MM.1S (cell line): ENCODE measurements around the gene XYLT2.

Experiments
- CTCF ChIP-seq: fragments of 300-600 bp; sonication (generic); IDR thresholded peaks from 2 replicates; pipeline ENCODE4 v1.5.1; 2016; ENCODE audit warnings: antibody characterized with exemption, low read length, mixed read lengths
- EZH2 ChIP-seq: fragments of 300-600 bp; sonication (generic); optimal IDR thresholded peaks from 2 replicates; pipeline ENCODE3; 2017; ENCODE audit warnings: low read depth, mild to moderate bottlenecking, antibody characterized with exemption, low read length, mixed read lengths
- EZH2phosphoT487 ChIP-seq: fragments of 300-600 bp; sonication (generic); IDR thresholded peaks from 2 replicates; pipeline ENCODE4 v1.6.1; 2018; ENCODE audit warnings: antibody characterized with exemption, low read length

GRCh38 chr17:50316016-50316587, 29.8 kb upstream of the XYLT2 start:
- no peak for TF ChIP-seq CTCF
- TF ChIP-seq EZH2phosphoT487, result no peak
- TF ChIP-seq EZH2, result no peak
